Ishikawa (cell line): ENCODE measurements around the gene CST7.

Experiments
- CEBPB ChIP-seq: IDR thresholded peaks from 2 replicates; pipeline ENCODE4 v1.6.1; 2012
- CREB1 ChIP-seq: IDR thresholded peaks from 2 replicates; pipeline ENCODE4 v1.6.1; 2012; ENCODE audit warnings: low read depth
- EGR1 ChIP-seq: IDR thresholded peaks from 2 replicates; pipeline ENCODE4 v1.6.1; 2012
- EP300 ChIP-seq: IDR thresholded peaks from 2 replicates; pipeline ENCODE4 v1.6.1; 2012; ENCODE audit warnings: borderline replicate concordance
- FOXM1 ChIP-seq: IDR thresholded peaks from 2 replicates; pipeline ENCODE4 v1.6.1; 2012; ENCODE audit warnings: low read depth, borderline replicate concordance
- MAX ChIP-seq: IDR thresholded peaks from 2 replicates; pipeline ENCODE4 v1.6.1; 2012
- NFIC ChIP-seq: IDR thresholded peaks from 2 replicates; pipeline ENCODE4 v1.6.1; 2012
- RAD21 ChIP-seq: IDR thresholded peaks from 2 replicates; pipeline ENCODE4 v1.6.1; 2012; ENCODE audit warnings: low read depth
- REST ChIP-seq: IDR thresholded peaks from 2 replicates; pipeline ENCODE4 v1.6.1; 2012; ENCODE audit warnings: low read depth, mild to moderate bottlenecking
- TAF1 ChIP-seq: IDR thresholded peaks from 2 replicates; pipeline ENCODE4 v1.6.1; 2012; ENCODE audit warnings: low read depth, mild to moderate bottlenecking
- TCF12 ChIP-seq: IDR thresholded peaks from 2 replicates; pipeline ENCODE4 v1.6.1; 2012; ENCODE audit warnings: low read depth
- TEAD4 ChIP-seq: IDR thresholded peaks from 2 replicates; pipeline ENCODE4 v1.6.1; 2012
- USF1 ChIP-seq: IDR thresholded peaks from 2 replicates; pipeline ENCODE4 v1.6.1; 2012
- YY1 ChIP-seq: IDR thresholded peaks from 2 replicates; pipeline ENCODE4 v1.6.1; 2012; ENCODE audit warnings: low read depth
- ZBTB7A ChIP-seq: IDR thresholded peaks from 2 replicates; pipeline ENCODE4 v1.6.1; 2012; ENCODE audit warnings: low read depth

CST7 gene

GRCh38 chr20:24956001-24956841, 7.2 kb downstream of the CST7 start:
- no peak for TF ChIP-seq FOXM1
- no peak for TF ChIP-seq YY1
- no peak for TF ChIP-seq CEBPB
- TF ChIP-seq REST: no peak
- TF ChIP-seq TCF12: no peak
- no peak for TF ChIP-seq TEAD4
- no peak for TF ChIP-seq USF1
- TF ChIP-seq MAX: no peak

GRCh38 chr20:24957326-24958016, 8.4 kb downstream of the CST7 start:
- TF ChIP-seq CEBPB (no peak), TAF1 (no peak), ZBTB7A (no peak), YY1 (no peak), REST (no peak), CREB1 (no peak)

- TF ChIP-seq YY1: no peak
- TF ChIP-seq ZBTB7A: no peak
- no peak for TF ChIP-seq CEBPB
- no peak for TF ChIP-seq EP300
- no peak for TF ChIP-seq FOXM1
- TF ChIP-seq TAF1: no peak
- no peak for TF ChIP-seq TCF12
These were observed 9.7 kb downstream of the CST7 start for GRCh38 chr20:24958506-24959385.

- no peak for TF ChIP-seq USF1
- TF ChIP-seq EP300: no peak
- TF ChIP-seq TCF12: no peak
- TF ChIP-seq EGR1: no peak
- TF ChIP-seq TAF1: no peak
- TF ChIP-seq CEBPB: no peak
- no peak for TF ChIP-seq NFIC
- no peak for TF ChIP-seq CREB1
- TF ChIP-seq ZBTB7A: no peak
- no peak for TF ChIP-seq FOXM1
- TF ChIP-seq YY1: no peak
- no peak for TF ChIP-seq RAD21
- no peak for TF ChIP-seq REST
- TF ChIP-seq MAX: no peak
- no peak for TF ChIP-seq TEAD4
These were observed 10.7 kb downstream of the CST7 start for GRCh38 chr20:24959591-24960301.
